Heart left ventricle (tissue), 16 donors: Measurements from ENCODE around the gene NSUN4. TPM values are rescaled to one million over a fixed set of nuclear protein-coding genes. Genes with fewer than 3 reads are reported as not detected.

Experiments
- ATAC-seq, 4 donors: fragments of 200-7000 bp; cut with Tn5 transposase; one replicate each; pipeline ENCODE4 v1.9.1; 2020 to 2022; ENCODE audit warnings: moderate library complexity in 4 of 4, mild to moderate bottlenecking in 3 of 4, moderate number of reproducible peaks in 1 of 4
- DNase-seq, 5 donors: peaks; one replicate each; pipeline ENCODE4 v3.0.0-alpha.2; 2020
- H3K27ac ChIP-seq, 12 donors: fragments of 200-600 bp; sonication (generic) in 4 of 12; one replicate each; pipeline versions ENCODE4 v1.5.0 to v1.8.0; 2016 to 2022; ENCODE audit warnings: mild to moderate bottlenecking in 2 of 12
- H3K27me3 ChIP-seq, 9 donors: fragments of 200-600 bp; sonication (generic) in 2 of 9; one replicate each; pipeline versions ENCODE4 v1.5.1 to v1.8.0; 2016 to 2022; ENCODE audit warnings: mild to moderate bottlenecking in 3 of 9
- H3K36me3 ChIP-seq, 9 donors: fragments of 200-600 bp; sonication (generic) in 2 of 9; one replicate each; pipeline versions ENCODE4 v1.5.0 to v1.8.0; 2018 to 2022; ENCODE audit warnings: mild to moderate bottlenecking in 2 of 9
- H3K4me1 ChIP-seq, 12 donors: fragments of 200-600 bp; sonication (generic) in 4 of 12; one replicate each; pipeline versions ENCODE4 v1.5.0 to v1.8.0; 2016 to 2022; ENCODE audit warnings: mild to moderate bottlenecking in 3 of 12
- H3K4me3 ChIP-seq, 12 donors: fragments of 200-600 bp; sonication (generic) in 4 of 12; one replicate each; pipeline versions ENCODE4 v1.5.0 to v1.8.0; 2017 to 2022; ENCODE audit warnings: mild to moderate bottlenecking in 9 of 12, moderate library complexity in 4 of 12
- H3K9me3 ChIP-seq, 12 donors: fragments of 200-600 bp; sonication (generic) in 4 of 12; one replicate each; pipeline versions ENCODE4 v1.5.0 to v1.8.0; 2016 to 2022; ENCODE audit warnings: mild to moderate bottlenecking in 1 of 12
- POLR2A ChIP-seq, 2 donors: fragments of 450-650 bp; IDR thresholded peaks; one replicate each; pipeline ENCODE4 v1.6.1; 2017; ENCODE audit warnings: antibody characterized with exemption in 2 of 2, mild to moderate bottlenecking in 2 of 2, moderate library complexity in 2 of 2
- WGBS, 4 donors: extraction: QIAGEN DNeasy Blood & Tissue Kit in 2 of 4; methylation state at CpG; one replicate each; pipeline versions ENCODE4 v1.1.5 to v1.1.7; 2013 to 2018; 5-methylcytosine and 5-hydroxymethylcytosine counted together
- intact Hi-C, 10 donors: fragments of 100-400 bp; cut with DNase I; formaldehyde crosslinking; loops; one replicate each; pipeline versions ENCODE4 v1.11.1 to v1.14.2; 2022
- polyA plus RNA-seq, 2 donors: library from polyadenylated mRNA; stranded (reverse); fragments of 200-250 nt; gene quantifications; one replicate each; pipeline ENCODE4 v1.2.3, GENCODE V29; 2013
- total RNA-seq, 9 donors: library from RNA; depleted of rRNA in 2 of 9; stranded (reverse); fragments of >200 nt in 2 of 9; fragmentation: NEBNext Ultra II Directional in 3 of 9; extraction: Animal tissue kit (Norgen Biotek cat#: 25700) in 3 of 9; gene quantifications; one replicate each; pipeline versions ENCODE4 v1.1.0 to v1.2.4, GENCODE V29; 2016 to 2023
- TF ChIP-seq, protein P1 (sequence below), 12 donors: fragments of 200-600 bp; sonication (generic) in 4 of 12; IDR thresholded peaks; one replicate each; pipeline versions ENCODE4 v1.5.0 to v1.8.0; 2018 to 2022; ENCODE audit warnings: antibody characterized with exemption in 12 of 12, mild to moderate bottlenecking in 5 of 12
- donor health status: ischemic (EF 13 %, LVEDD 7.1; RV severe dilation, severe dysfunction).
- donor health status: healthy with polysubstance abuse.
- donor health status: DM: no; HTN: yes; CAD: no.
- donor health status: DM: no; HTN: no; CAD: no.
- donor health status: ischemic (EF 25% LVEDD 6.9; RV normal size, moderate dysfunction).
- donor health status: ischemic (EF 25% LVEDD 5.7; RV mildly dilated, moderate dysfunction).
- donor health status: healthy.
- donor health status: DM: yes; HTN: yes; CAD: no.
- donor health status: ischemic (EF 35%, LVEDD 5.7; RV mildly dilated, moderate dysfunction).
- donor health status: nonischemic (EF 11% LVEDD 7.7; RV severe dilation, severe dysfunction).
- donor health status: DM: yes; HTN: yes; CAD: no.
- donor health status: PGD.
- donor health status: ischemic (EF 29% LVEDD 5.4; RV normal size, mild dysfunction).
- donor health status: nonischemic (EF 23%, LVEDD 6.1; RV moderate dilation, normal function).

The NSUN4 gene
- total and polyA plus RNA-seq, 11 donors, result 8.9 to 18.3 (median 14.0) TPM

DNA sequence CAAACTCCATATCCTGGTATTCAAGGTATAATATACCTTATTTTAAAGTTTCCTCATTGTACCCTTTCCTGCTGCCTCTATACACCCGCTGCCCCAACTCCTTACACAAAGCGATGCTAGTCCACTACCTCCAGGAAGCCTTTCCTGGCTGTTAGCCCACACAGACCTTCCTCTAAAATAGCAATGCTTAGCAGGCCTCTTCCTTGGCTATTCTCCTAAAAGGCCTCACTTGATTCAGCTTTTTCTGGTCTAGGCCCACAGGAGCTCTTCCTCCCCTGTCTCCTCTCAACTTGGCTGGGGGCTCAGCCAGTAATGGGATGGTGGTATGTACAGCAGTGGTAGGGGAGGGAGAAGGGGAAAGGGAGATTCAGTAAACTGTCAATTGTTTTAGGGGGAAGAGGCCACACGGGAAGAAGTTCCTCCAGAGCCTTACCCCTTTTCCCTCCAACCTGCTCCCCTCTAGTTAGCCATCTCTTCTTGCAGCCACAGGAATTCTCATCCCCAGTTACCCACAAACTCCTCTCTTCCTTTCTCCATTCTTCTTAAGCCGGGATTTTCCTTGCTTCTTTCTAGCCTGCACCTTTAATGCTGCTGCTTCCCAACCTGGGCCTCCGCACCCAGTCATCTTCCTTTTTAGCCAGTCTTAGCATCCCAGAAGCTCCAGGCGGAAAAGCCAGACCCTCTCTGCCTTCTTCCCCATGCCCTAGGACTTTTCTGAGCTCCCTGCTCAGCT, 39.8 kb upstream of the NSUN4 start:
- Histone ChIP-seq H3K27ac (peak overlapping the region; percentile 93 to 100 (median 98)), H3K9me3 (no peaks in the 10 kb centered on the region), H3K36me3 (peaks cover 0 to 28% (median 23%) of the 10 kb centered on the region in 9 donors), H3K4me3 (peak overlapping the region; percentile 73 to 98 (median 90)), H3K4me1 (peaks cover 5 to 58% (median 46%) of the 10 kb centered on the region in 12 donors), H3K27me3 (no peaks in the 10 kb centered on the region)
- no peak for ATAC-seq
- intact Hi-C loops, result loop anchor here in 7 of 10 donors (2.0 to 10.0 kb wide), 5 partner anchors 41 to 56 kb away; partner anchors contain the start of genes NSUN4 (in 3 of the 7) and RAD54L (in 3 of the 7)
- TF ChIP-seq POLR2A (IDR thresholded peaks at IDR 0.05), result no peak
- TF ChIP-seq, protein P1, sequence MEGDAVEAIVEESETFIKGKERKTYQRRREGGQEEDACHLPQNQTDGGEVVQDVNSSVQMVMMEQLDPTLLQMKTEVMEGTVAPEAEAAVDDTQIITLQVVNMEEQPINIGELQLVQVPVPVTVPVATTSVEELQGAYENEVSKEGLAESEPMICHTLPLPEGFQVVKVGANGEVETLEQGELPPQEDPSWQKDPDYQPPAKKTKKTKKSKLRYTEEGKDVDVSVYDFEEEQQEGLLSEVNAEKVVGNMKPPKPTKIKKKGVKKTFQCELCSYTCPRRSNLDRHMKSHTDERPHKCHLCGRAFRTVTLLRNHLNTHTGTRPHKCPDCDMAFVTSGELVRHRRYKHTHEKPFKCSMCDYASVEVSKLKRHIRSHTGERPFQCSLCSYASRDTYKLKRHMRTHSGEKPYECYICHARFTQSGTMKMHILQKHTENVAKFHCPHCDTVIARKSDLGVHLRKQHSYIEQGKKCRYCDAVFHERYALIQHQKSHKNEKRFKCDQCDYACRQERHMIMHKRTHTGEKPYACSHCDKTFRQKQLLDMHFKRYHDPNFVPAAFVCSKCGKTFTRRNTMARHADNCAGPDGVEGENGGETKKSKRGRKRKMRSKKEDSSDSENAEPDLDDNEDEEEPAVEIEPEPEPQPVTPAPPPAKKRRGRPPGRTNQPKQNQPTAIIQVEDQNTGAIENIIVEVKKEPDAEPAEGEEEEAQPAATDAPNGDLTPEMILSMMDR (IDR thresholded peaks at IDR 0.05), result no peak
- DNase-seq, result peak in 3 of 5 donors; percentile 39 to 50 (median 45)
- WGBS, 4 donors, result 14 to 22% (median 17%) methylated on average over 6 of the region's 6 CpGs

DNA sequence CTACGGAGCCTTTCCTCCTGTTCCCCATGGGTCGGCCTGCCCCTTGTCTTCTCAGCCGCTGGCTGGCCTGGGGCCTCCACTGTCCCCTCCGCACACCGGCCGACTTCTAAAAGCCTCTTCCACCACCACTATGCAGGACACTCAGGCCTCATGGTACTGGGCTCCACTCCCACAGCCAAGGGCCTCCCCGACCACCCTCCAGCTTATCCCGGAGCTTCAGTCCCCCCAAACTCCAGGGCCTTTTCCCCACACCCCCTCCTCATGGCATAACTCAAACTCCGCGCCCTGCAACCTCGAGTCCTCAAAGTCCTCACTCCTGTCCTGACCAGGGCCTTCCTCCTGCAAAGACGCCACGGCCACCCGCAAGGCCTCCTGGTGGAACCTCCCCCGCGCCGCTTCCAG, 39.2 kb upstream of the NSUN4 start:
- Histone ChIP-seq H3K9me3 (no peaks in the 10 kb centered on the region), H3K36me3 (peaks cover 0 to 23% (median 17%) of the 10 kb centered on the region in 9 donors), H3K4me1 (peaks cover 5 to 63% (median 48%) of the 10 kb centered on the region in 12 donors), H3K4me3 (peak overlapping the region; percentile 73 to 98 (median 90)), H3K27me3 (no peaks in the 10 kb centered on the region), H3K27ac (peak overlapping the region; percentile 93 to 100 (median 98))
- 1 to 6% (median 4%) methylated on average over 17 of the region's 17 CpGs for WGBS, 4 donors
- no peak for TF ChIP-seq POLR2A (IDR thresholded peaks at IDR 0.05)
- TF ChIP-seq, protein P1 (IDR thresholded peaks at IDR 0.05), result no peak
- intact Hi-C loops, result loop anchor here in 7 of 10 donors (2.0 to 10.0 kb wide), 5 partner anchors 41 to 57 kb away; partner anchors contain the start of genes NSUN4 (in 3 of the 7) and RAD54L (in 3 of the 7)
- DNase-seq (peak in 1 of 5 donors; percentile 33), ATAC-seq (no peak)

DNA sequence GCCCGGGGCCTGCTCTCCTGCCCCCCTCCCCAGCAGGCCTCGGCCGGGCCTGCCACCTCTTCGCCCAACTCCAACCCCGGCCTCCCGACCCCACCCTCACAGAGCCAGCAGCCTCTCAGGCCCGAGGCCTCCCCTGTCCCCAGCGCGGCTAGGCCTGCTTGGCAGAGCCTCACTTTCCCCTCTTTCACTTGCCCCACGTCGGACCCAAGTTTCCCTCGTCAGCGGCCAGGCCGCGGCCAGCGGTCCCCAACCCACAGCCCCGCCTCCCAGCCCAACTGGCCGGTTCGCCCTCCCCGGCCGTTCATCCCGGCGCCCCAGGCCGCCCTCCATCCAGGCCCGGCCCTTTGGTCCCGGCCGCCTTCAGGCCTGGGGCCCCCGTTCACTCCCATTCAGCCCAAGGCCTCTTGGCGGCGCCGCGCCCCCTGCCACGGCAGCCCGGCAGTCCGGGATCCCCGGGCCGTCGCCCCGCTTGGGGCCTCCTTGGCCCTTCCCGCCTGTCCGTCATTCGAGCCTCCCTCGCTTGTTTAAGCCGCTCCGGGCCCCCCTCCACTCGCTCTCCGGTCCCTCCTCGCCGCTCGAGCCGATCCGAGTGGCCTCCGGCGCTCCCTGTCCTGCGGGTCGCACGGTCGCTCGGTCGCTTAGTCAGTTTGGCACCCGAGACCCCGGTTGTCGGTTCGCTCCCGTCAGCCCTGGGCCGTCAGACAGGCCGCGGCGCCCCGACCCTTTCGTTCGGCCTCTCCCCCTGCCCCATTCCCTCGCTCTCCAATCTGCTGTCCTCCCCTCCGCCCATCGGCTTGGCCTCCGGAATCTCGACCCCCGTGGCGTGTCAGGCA, 38.6 kb upstream of the NSUN4 start:
- peak overlapping the region; percentile 73 to 98 (median 90) for H3K4me3 ChIP-seq
- no peaks in the 10 kb centered on the region for H3K27me3 ChIP-seq
- TF ChIP-seq, protein P1 (IDR thresholded peaks at IDR 0.05), result peak in 5 of 12 donors; percentile 22 to 38 (median 30)
- no peak for TF ChIP-seq POLR2A (IDR thresholded peaks at IDR 0.05)
- peak in 3 of 4 donors; percentile 4 to 24 (median 22) for ATAC-seq
- intact Hi-C loops, result loop anchor here (2.0 to 10.0 kb wide), 6 partner anchors 39 to 57 kb away; partner anchors contain the start of genes NSUN4 (in 7 of the 10) and RAD54L (in 3 of the 10)
- 1% methylated on average over 43 to 79 of the region's 79 CpGs for WGBS, 4 donors
- H3K27ac ChIP-seq, result peak overlapping the region; percentile 93 to 100 (median 98)
- H3K9me3 ChIP-seq, result no peaks in the 10 kb centered on the region
- H3K4me1 ChIP-seq, result peaks cover 8 to 69% (median 53%) of the 10 kb centered on the region in 12 donors
- peak; percentile 50 to 76 (median 59) for DNase-seq
- peaks cover 0 to 23% (median 12%) of the 10 kb centered on the region in 9 donors for H3K36me3 ChIP-seq
